GM21576 (cell line): ENCODE data around the gene RPS8.
A peak's percentile ranks its signal among the peaks of the same experiment; 100 is the strongest.
"Not testable (repeated sequence)": the region's sequence is repeated elsewhere in the genome, so short reads cannot be mapped to it uniquely, and the experiment has no call there.

Experiments
- ATAC-seq: cut with Tn5 transposase; IDR thresholded peaks from one replicate; pipeline ENCODE4 v1.9.1; 2021; ENCODE audit warnings: mild to moderate bottlenecking, moderate library complexity; ENCODE audit not compliant: unreplicated experiment

RPS8 gene

GRCh38 chr1:44780583-44781121, 5.3 kb downstream of the RPS8 start:
- no peak for ATAC-seq

GRCh38 chr1:44783697-44784093, 8.4 kb downstream of the RPS8 start:
- ATAC-seq, result no peak

- no peak for ATAC-seq
Measured at GRCh38 chr1:44784094-44785028, 9.0 kb downstream of the RPS8 start.

- ATAC-seq, result no peak
Measured at GRCh38 chr1:44785029-44785380, 9.7 kb downstream of the RPS8 start.

GRCh38 chr1:44785501-44786137, 10.3 kb downstream of the RPS8 start:
- no peak for ATAC-seq

- ATAC-seq, result peak; percentile 47
Measured at GRCh38 chr1:44786138-44786840, 10.9 kb downstream of the RPS8 start.

- no peak for ATAC-seq
Measured at GRCh38 chr1:44786841-44787426, 11.6 kb downstream of the RPS8 start.

GRCh38 chr1:44787506-44787905, 12.2 kb downstream of the RPS8 start:
- ATAC-seq, result no peak

GRCh38 chr1:44788120-44788860, 12.9 kb downstream of the RPS8 start, which contains the start of gene BEST4:
Gene BEST4, minus strand, starts transcription at chr1:44788170. Its CDS starts 465 bp downstream, at chr1:44787705.
- ATAC-seq, result no peak

GRCh38 chr1:44790968-44791801, 15.8 kb downstream of the RPS8 start:
- no peak for ATAC-seq

GRCh38 chr1:44792736-44793502, 17.6 kb downstream of the RPS8 start:
- ATAC-seq, result no peak

- ATAC-seq, result not testable (repeated sequence)
Measured at GRCh38 chr1:44797886-44798285, 22.5 kb downstream of the RPS8 start.

GRCh38 chr1:44798481-44799365, 23.4 kb downstream of the RPS8 start:
- ATAC-seq, result no peak

GRCh38 chr1:44799770-44800584, 24.6 kb downstream of the RPS8 start, which contains the start of gene PLK3:
Gene PLK3, plus strand, starts transcription at chr1:44800377. Its CDS starts 87 bp downstream, at chr1:44800464.
- peak; percentile 78 for ATAC-seq

GRCh38 chr1:44801491-44802305, 26.4 kb downstream of the RPS8 start:
- ATAC-seq, result no peak
